Measurements from ENCODE around the gene FOXL3. TPM values are rescaled to one million over a fixed set of nuclear protein-coding genes. Genes with fewer than 3 reads are reported as not detected.

The FOXL3 gene
- total RNA-seq, 1 experiment from 2014 or later = not detected

DNA sequence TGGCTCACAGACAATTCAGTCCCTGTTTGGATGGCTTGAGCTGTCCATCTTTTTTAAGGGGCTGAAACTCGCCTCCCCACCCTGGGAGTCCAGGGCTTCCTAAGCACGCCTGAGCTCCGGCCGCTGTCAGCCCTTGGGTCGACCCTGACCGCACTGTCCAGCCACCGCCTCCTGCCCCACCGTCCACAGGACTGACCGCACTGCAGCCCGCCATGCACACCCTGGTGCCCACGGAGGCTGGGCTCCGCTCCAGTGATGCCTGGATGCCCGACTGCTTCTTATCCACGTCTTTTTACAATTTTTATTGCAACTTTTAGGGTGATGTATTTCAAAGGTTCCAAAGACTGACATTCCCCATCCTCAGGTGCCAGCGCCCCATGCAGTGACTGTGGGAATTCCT lies 39.4 kb upstream of the FOXL3 start:
- ChIA-PET POLR2A (no interaction called here), CTCF (interaction anchor here (1.3 kb wide), 1 partner anchor 50 kb away, joined by 3 read pairs; no protein-coding TSS in a partner anchor)
- TF ChIP-seq, protein P1, sequence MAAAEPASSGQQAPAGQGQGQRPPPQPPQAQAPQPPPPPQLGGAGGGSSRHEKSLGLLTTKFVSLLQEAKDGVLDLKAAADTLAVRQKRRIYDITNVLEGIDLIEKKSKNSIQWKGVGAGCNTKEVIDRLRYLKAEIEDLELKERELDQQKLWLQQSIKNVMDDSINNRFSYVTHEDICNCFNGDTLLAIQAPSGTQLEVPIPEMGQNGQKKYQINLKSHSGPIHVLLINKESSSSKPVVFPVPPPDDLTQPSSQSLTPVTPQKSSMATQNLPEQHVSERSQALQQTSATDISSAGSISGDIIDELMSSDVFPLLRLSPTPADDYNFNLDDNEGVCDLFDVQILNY (CRISPR knock-in tag; IDR thresholded peaks at IDR 0.05) = no peak
- TF ChIP-seq FOXK1 (CRISPR knock-in tag; IDR thresholded peaks at IDR 0.05) = no peak
- TF ChIP-seq ETV6 (CRISPR knock-in tag; IDR thresholded peaks at IDR 0.05) = no peak
- Mint-ChIP-seq H3K27me3 (ENCODE audit: low read depth) (no peaks in the 10 kb centered on the region), H3K4me3 (no peak overlapping the region), H3K36me3 (peaks cover 39% of the 10 kb centered on the region), H3K4me1 (no peaks in the 10 kb centered on the region), H3K27ac (no peak overlapping the region), H3K9me3 (peaks cover 9% of the 10 kb centered on the region)
- ATAC-seq = no peak
- DNase-seq (ENCODE audit: low spot score) = no peak

GRCh38 chr7:251005-251404 lies 39.0 kb upstream of the FOXL3 start:
- Mint-ChIP-seq H3K9me3 (peaks cover 9% of the 10 kb centered on the region), H3K4me1 (no peaks in the 10 kb centered on the region), H3K27me3 (ENCODE audit: low read depth) (no peaks in the 10 kb centered on the region), H3K4me3 (no peak overlapping the region), H3K36me3 (peaks cover 42% of the 10 kb centered on the region), H3K27ac (no peak overlapping the region)
- ChIA-PET CTCF (no interaction called here), POLR2A (no interaction called here)
- ATAC-seq = no peak
- DNase-seq (ENCODE audit: low spot score) = no peak
- TF ChIP-seq ZNF317 (CRISPR knock-in tag; IDR thresholded peaks at IDR 0.05; ENCODE audit: borderline replicate concordance, low read depth) (no peak), FOXK1 (CRISPR knock-in tag; IDR thresholded peaks at IDR 0.05) (no peak), EMX1 (CRISPR knock-in tag; IDR thresholded peaks at IDR 0.05) (no peak), NFYB (CRISPR knock-in tag; conservative IDR thresholded peaks at IDR 0.05; ENCODE audit: low read depth) (no peak), ZBTB21 (CRISPR knock-in tag; IDR thresholded peaks at IDR 0.05; ENCODE audit: borderline replicate concordance) (no peak), TEAD1 (CRISPR knock-in tag; IDR thresholded peaks at IDR 0.05) (no peak), GRHL2 (CRISPR knock-in tag; IDR thresholded peaks at IDR 0.05; ENCODE audit: insufficient replicate concordance, severe bottlenecking) (no peak), ZNF138 (CRISPR knock-in tag; conservative IDR thresholded peaks at IDR 0.05) (no peak), CREM (CRISPR knock-in tag; IDR thresholded peaks at IDR 0.05) (no peak), FOXP1 (CRISPR knock-in tag; IDR thresholded peaks at IDR 0.05; ENCODE audit: borderline replicate concordance) (no peak), NR3C1 (CRISPR knock-in tag; conservative IDR thresholded peaks at IDR 0.05; ENCODE audit: low read depth) (no peak), FOXP4 (CRISPR knock-in tag; IDR thresholded peaks at IDR 0.05) (no peak), SMAD3 (CRISPR knock-in tag; IDR thresholded peaks at IDR 0.05; ENCODE audit: borderline replicate concordance) (no peak), SMAD4 (CRISPR knock-in tag; IDR thresholded peaks at IDR 0.05) (no peak)
- TF ChIP-seq, protein P2, sequence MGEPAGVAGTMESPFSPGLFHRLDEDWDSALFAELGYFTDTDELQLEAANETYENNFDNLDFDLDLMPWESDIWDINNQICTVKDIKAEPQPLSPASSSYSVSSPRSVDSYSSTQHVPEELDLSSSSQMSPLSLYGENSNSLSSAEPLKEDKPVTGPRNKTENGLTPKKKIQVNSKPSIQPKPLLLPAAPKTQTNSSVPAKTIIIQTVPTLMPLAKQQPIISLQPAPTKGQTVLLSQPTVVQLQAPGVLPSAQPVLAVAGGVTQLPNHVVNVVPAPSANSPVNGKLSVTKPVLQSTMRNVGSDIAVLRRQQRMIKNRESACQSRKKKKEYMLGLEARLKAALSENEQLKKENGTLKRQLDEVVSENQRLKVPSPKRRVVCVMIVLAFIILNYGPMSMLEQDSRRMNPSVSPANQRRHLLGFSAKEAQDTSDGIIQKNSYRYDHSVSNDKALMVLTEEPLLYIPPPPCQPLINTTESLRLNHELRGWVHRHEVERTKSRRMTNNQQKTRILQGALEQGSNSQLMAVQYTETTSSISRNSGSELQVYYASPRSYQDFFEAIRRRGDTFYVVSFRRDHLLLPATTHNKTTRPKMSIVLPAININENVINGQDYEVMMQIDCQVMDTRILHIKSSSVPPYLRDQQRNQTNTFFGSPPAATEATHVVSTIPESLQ (CRISPR knock-in tag; IDR thresholded peaks at IDR 0.05) = no peak
- TF ChIP-seq, protein P3, sequence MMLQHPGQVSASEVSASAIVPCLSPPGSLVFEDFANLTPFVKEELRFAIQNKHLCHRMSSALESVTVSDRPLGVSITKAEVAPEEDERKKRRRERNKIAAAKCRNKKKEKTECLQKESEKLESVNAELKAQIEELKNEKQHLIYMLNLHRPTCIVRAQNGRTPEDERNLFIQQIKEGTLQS (CRISPR knock-in tag; conservative IDR thresholded peaks at IDR 0.05) = no peak
- TF ChIP-seq, protein P4, sequence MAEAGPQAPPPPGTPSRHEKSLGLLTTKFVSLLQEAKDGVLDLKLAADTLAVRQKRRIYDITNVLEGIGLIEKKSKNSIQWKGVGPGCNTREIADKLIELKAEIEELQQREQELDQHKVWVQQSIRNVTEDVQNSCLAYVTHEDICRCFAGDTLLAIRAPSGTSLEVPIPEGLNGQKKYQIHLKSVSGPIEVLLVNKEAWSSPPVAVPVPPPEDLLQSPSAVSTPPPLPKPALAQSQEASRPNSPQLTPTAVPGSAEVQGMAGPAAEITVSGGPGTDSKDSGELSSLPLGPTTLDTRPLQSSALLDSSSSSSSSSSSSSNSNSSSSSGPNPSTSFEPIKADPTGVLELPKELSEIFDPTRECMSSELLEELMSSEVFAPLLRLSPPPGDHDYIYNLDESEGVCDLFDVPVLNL (CRISPR knock-in tag; IDR thresholded peaks at IDR 0.05; ENCODE audit: borderline replicate concordance, low read depth) = no peak
- TF ChIP-seq, protein P5, sequence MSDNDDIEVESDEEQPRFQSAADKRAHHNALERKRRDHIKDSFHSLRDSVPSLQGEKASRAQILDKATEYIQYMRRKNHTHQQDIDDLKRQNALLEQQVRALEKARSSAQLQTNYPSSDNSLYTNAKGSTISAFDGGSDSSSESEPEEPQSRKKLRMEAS (CRISPR knock-in tag; IDR thresholded peaks at IDR 0.05) = no peak
- TF ChIP-seq, protein P6, sequence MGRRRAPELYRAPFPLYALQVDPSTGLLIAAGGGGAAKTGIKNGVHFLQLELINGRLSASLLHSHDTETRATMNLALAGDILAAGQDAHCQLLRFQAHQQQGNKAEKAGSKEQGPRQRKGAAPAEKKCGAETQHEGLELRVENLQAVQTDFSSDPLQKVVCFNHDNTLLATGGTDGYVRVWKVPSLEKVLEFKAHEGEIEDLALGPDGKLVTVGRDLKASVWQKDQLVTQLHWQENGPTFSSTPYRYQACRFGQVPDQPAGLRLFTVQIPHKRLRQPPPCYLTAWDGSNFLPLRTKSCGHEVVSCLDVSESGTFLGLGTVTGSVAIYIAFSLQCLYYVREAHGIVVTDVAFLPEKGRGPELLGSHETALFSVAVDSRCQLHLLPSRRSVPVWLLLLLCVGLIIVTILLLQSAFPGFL (CRISPR knock-in tag; IDR thresholded peaks at IDR 0.05; ENCODE audit: borderline replicate concordance) = no peak
- TF ChIP-seq, protein P7, sequence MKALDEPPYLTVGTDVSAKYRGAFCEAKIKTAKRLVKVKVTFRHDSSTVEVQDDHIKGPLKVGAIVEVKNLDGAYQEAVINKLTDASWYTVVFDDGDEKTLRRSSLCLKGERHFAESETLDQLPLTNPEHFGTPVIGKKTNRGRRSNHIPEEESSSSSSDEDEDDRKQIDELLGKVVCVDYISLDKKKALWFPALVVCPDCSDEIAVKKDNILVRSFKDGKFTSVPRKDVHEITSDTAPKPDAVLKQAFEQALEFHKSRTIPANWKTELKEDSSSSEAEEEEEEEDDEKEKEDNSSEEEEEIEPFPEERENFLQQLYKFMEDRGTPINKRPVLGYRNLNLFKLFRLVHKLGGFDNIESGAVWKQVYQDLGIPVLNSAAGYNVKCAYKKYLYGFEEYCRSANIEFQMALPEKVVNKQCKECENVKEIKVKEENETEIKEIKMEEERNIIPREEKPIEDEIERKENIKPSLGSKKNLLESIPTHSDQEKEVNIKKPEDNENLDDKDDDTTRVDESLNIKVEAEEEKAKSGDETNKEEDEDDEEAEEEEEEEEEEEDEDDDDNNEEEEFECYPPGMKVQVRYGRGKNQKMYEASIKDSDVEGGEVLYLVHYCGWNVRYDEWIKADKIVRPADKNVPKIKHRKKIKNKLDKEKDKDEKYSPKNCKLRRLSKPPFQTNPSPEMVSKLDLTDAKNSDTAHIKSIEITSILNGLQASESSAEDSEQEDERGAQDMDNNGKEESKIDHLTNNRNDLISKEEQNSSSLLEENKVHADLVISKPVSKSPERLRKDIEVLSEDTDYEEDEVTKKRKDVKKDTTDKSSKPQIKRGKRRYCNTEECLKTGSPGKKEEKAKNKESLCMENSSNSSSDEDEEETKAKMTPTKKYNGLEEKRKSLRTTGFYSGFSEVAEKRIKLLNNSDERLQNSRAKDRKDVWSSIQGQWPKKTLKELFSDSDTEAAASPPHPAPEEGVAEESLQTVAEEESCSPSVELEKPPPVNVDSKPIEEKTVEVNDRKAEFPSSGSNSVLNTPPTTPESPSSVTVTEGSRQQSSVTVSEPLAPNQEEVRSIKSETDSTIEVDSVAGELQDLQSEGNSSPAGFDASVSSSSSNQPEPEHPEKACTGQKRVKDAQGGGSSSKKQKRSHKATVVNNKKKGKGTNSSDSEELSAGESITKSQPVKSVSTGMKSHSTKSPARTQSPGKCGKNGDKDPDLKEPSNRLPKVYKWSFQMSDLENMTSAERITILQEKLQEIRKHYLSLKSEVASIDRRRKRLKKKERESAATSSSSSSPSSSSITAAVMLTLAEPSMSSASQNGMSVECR (CRISPR knock-in tag; IDR thresholded peaks at IDR 0.05; ENCODE audit: borderline replicate concordance) = no peak
